H9 (cell line): ENCODE measurements around the gene PRKCG. TPM values are rescaled to one million over a fixed set of nuclear protein-coding genes. Genes with fewer than 3 reads are reported as not detected.

Experiments used
- DNase-seq: peaks from one replicate; pipeline ENCODE4 v3.0.0-alpha.2; 2017
- H2AFZ ChIP-seq: one replicate; pipeline ENCODE4 v1.6.1; 2013; ENCODE audit warnings: mild to moderate bottlenecking, low read length, control low read depth, moderate library complexity
- H2AK5ac ChIP-seq: 2 replicates; pipeline ENCODE4 v1.6.1; 2013; ENCODE audit warnings: low read length, control low read depth, mixed read lengths; ENCODE audit not compliant: insufficient read length
- H2BK120ac ChIP-seq: one replicate; pipeline ENCODE4 v1.6.1; 2013; ENCODE audit warnings: low read depth, mild to moderate bottlenecking, low read length, control low read depth, inconsistent platforms; ENCODE audit not compliant: poor library complexity, severe bottlenecking
- H2BK12ac ChIP-seq: 2 replicates; pipeline ENCODE4 v1.6.1; 2013; ENCODE audit warnings: low read length, control low read depth, mixed read lengths, low read depth; ENCODE audit not compliant: insufficient read length
- H2BK15ac ChIP-seq: 2 replicates; pipeline ENCODE4 v1.6.1; 2013; ENCODE audit warnings: low read depth, low read length, control low read depth
- H2BK20ac ChIP-seq: one replicate; pipeline ENCODE4 v1.6.1; 2013; ENCODE audit warnings: low read depth, mild to moderate bottlenecking, low read length, control low read depth, inconsistent platforms; ENCODE audit not compliant: poor library complexity, severe bottlenecking
- H2BK5ac ChIP-seq: 2 replicates; pipeline ENCODE4 v1.6.1; 2013; ENCODE audit warnings: low read length, control low read depth, mixed read lengths; ENCODE audit not compliant: insufficient read length
- H3K14ac ChIP-seq: 2 replicates; pipeline ENCODE4 v1.6.1; 2013; ENCODE audit warnings: low read length, control low read depth; ENCODE audit not compliant: insufficient read depth
- H3K18ac ChIP-seq: 2 replicates; pipeline ENCODE4 v1.6.1; 2013; ENCODE audit warnings: low read depth, mild to moderate bottlenecking, mixed read lengths, low read length, control low read depth; ENCODE audit not compliant: insufficient read length
- H3K23ac ChIP-seq: 2 replicates; pipeline ENCODE4 v1.6.1; 2013; ENCODE audit warnings: low read length, control low read depth, mixed read lengths, low read depth; ENCODE audit not compliant: insufficient read length
- H3K23me2 ChIP-seq: 2 replicates; pipeline ENCODE4 v1.6.1; 2013; ENCODE audit warnings: low read depth, mild to moderate bottlenecking, mixed read lengths, low read length, control low read depth; ENCODE audit not compliant: insufficient read length, poor library complexity, severe bottlenecking
- H3K27ac ChIP-seq: 2 replicates; pipeline ENCODE4 v1.5.1; 2013; ENCODE audit warnings: low read length, control low read depth, mixed read lengths, low read depth; ENCODE audit not compliant: insufficient read length
- H3K27me3 ChIP-seq: 2 replicates; pipeline ENCODE4 v1.6.1; 2013; ENCODE audit warnings: low read length, control low read depth, inconsistent platforms; ENCODE audit not compliant: insufficient read depth
- H3K4ac ChIP-seq: 2 replicates; pipeline ENCODE4 v1.6.1; 2013; ENCODE audit warnings: low read depth, mild to moderate bottlenecking, control low read depth, inconsistent platforms, low read length, moderate library complexity
- H3K4me1 ChIP-seq: 2 replicates; pipeline ENCODE4 v1.6.1; 2013; ENCODE audit warnings: low read length, control low read depth, inconsistent platforms; ENCODE audit not compliant: insufficient read depth
- H3K4me2 ChIP-seq: 2 replicates; pipeline ENCODE4 v1.6.1; 2013; ENCODE audit warnings: low read length, control low read depth, mixed read lengths; ENCODE audit not compliant: insufficient read length, insufficient read depth
- H3K56ac ChIP-seq: 2 replicates; pipeline ENCODE4 v1.6.1; 2013; ENCODE audit warnings: low read depth, mild to moderate bottlenecking, mixed read lengths, low read length, control low read depth; ENCODE audit not compliant: insufficient read length
- H3K79me1 ChIP-seq: 2 replicates; pipeline ENCODE4 v1.6.1; 2013; ENCODE audit warnings: low read depth, mild to moderate bottlenecking, moderate library complexity, low read length, control low read depth, inconsistent platforms; ENCODE audit not compliant: insufficient read depth, poor library complexity, severe bottlenecking
- H3K79me2 ChIP-seq: 2 replicates; pipeline ENCODE4 v1.6.1; 2013; ENCODE audit warnings: low read length, control low read depth, inconsistent platforms; ENCODE audit not compliant: insufficient read depth
- H3K9ac ChIP-seq: 2 replicates; pipeline ENCODE4 v1.6.1; 2013; ENCODE audit warnings: low read length, control low read depth, mixed read lengths; ENCODE audit not compliant: insufficient read length; ENCODE audit errors: extremely low read depth
- H3K9me3 ChIP-seq: one replicate; pipeline ENCODE4 v1.6.1; 2013; ENCODE audit warnings: low read depth, low read length, inconsistent platforms; ENCODE audit not compliant: control insufficient read depth
- H3T11ph ChIP-seq: one replicate; pipeline ENCODE4 v1.6.1; 2013; ENCODE audit warnings: mild to moderate bottlenecking, low read length, control low read depth, inconsistent platforms
- H4K20me1 ChIP-seq: one replicate; pipeline ENCODE4 v1.6.1; 2013; ENCODE audit not compliant: control insufficient read depth, insufficient read length, insufficient read depth
- H4K5ac ChIP-seq: 2 replicates; pipeline ENCODE4 v1.6.1; 2013; ENCODE audit warnings: low read depth, mild to moderate bottlenecking, mixed read lengths, low read length, control low read depth; ENCODE audit not compliant: insufficient read length
- H4K8ac ChIP-seq: replicated peaks from 2 replicates; pipeline ENCODE4 v1.6.1; 2013; ENCODE audit warnings: low read length, control low read depth, mixed read lengths, low read depth; ENCODE audit not compliant: insufficient read length
- H4K91ac ChIP-seq: 2 replicates; pipeline ENCODE4 v1.6.1; 2013; ENCODE audit warnings: low read depth, mild to moderate bottlenecking, moderate library complexity, mixed read lengths, low read length, control low read depth; ENCODE audit not compliant: insufficient read length
- H3K27ac Mint-ChIP-seq, 3 experiments: 2 replicates in 2 of 3; 3 replicates in 1 of 3; pipeline ENCODE4 v1.8.0; 2020 to 2021; ENCODE audit warnings: mixed read lengths in 3 of 3, mild to moderate bottlenecking in 1 of 3, moderate library complexity in 1 of 3
- H3K27me3 Mint-ChIP-seq: 2 replicates; pipeline ENCODE4 v1.8.0; 2021; ENCODE audit warnings: low read depth, mild to moderate bottlenecking, moderate library complexity, mixed read lengths
- H3K36me3 Mint-ChIP-seq, 3 experiments: 2 replicates in 2 of 3; 3 replicates in 1 of 3; pipeline ENCODE4 v1.8.0; 2020 to 2021; ENCODE audit warnings: low read depth in 3 of 3, mixed read lengths in 3 of 3; ENCODE audit not compliant: insufficient read depth in 1 of 3
- H3K4me1 Mint-ChIP-seq, 2 experiments: 2 replicates each; pipeline ENCODE4 v1.8.0; 2020; ENCODE audit warnings: mixed read lengths in 2 of 2
- H3K4me3 Mint-ChIP-seq, 2 experiments: 2 replicates in 1 of 2; 3 replicates in 1 of 2; pipeline ENCODE4 v1.8.0; 2020 to 2021; ENCODE audit warnings: mild to moderate bottlenecking in 2 of 2, mixed read lengths in 2 of 2, moderate library complexity in 1 of 2
- H3K9me3 Mint-ChIP-seq, 2 experiments: 2 replicates in 1 of 2; 3 replicates in 1 of 2; pipeline ENCODE4 v1.8.0; 2020; ENCODE audit warnings: mild to moderate bottlenecking in 2 of 2, mixed read lengths in 2 of 2, moderate library complexity in 1 of 2
- WGBS: extraction: QIAGEN DNeasy Blood & Tissue Kit; methylation state at CpG from one replicate; pipeline ENCODE4 v1.1.7; 2013; ENCODE audit warnings: missing lambda C conversion rate, low lambda C conversion rate, mixed read lengths; ENCODE audit not compliant: insufficient read length; ENCODE audit errors: extremely low coverage; 5-methylcytosine and 5-hydroxymethylcytosine counted together
- total RNA-seq: library from RNA; stranded (reverse); gene quantifications from 2 replicates; pipeline ENCODE4 v1.2.1, GENCODE V29; 2021
- TF ChIP-seq, protein P1 (sequence below): fragments of 200-600 bp; sonication (generic); conservative IDR thresholded peaks from 3 replicates; pipeline ENCODE4 v1.8.0; 2021; ENCODE audit warnings: antibody characterized with exemption, mild to moderate bottlenecking

PRKCG gene
- total RNA-seq, 1 experiment from 2014 or later = 8.8 TPM

DNA sequence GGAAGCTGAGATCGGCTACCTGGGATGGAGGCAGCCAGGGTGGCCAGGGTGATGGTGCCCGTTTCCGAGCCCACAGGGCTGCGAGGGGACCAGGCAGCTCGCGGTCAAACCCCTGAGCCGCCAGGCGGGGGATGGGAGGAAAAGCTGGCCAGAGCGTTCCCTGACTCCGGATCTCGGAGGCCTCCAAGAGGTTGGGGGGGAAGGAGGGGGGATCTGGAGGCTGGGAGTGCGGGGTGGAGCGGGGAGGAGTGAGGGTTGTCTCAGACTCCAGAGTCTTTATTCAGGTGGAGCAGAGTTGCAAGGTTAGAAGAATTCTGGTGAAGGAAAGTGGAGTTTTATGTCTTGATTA, 28.1 kb downstream of the PRKCG start:
- Histone ChIP-seq H4K91ac (no peak overlapping the region), H3K79me2 (no peaks in the 10 kb centered on the region), H4K8ac (no peak overlapping the region), H3K23ac (no peak overlapping the region), H2AFZ (no peak overlapping the region), H3K18ac (no peak overlapping the region), H4K20me1 (no peaks in the 10 kb centered on the region), H3K4me1 (peaks cover 3% of the 10 kb centered on the region; the same call in 1 of the 2 replicates), H3K27me3 (peaks cover 3% of the 10 kb centered on the region; the same call in 1 of the 2 replicates), H3T11ph (no peak overlapping the region), H2BK12ac (no peak overlapping the region), H3K4ac (no peak overlapping the region), H2AK5ac (no peak overlapping the region), H2BK15ac (no peak overlapping the region), H3K4me2 (peak overlapping the region; percentile 82), H3K14ac (no peak overlapping the region), H3K9ac (peak overlapping the region; percentile 56), H2BK120ac (no peak overlapping the region), H3K79me1 (no peaks in the 10 kb centered on the region), H3K9me3 (no peaks in the 10 kb centered on the region), H3K56ac (no peak overlapping the region), H2BK5ac (no peak overlapping the region), H3K23me2 (peaks cover 28% of the 10 kb centered on the region), H4K5ac (no peak overlapping the region), H3K27ac (no peak overlapping the region), H2BK20ac (no peak overlapping the region)
- Mint-ChIP-seq H3K27me3 (peaks cover 70% of the 10 kb centered on the region), H3K27ac (peak overlapping the region in 2 of 3 experiments; percentile 29 to 32; a peak in 2 of 7 replicates), H3K4me3 (peak overlapping the region; percentile 65 to 91), H3K4me1 (peaks cover 32 to 47% of the 10 kb centered on the region in 2 experiments), H3K36me3 (peaks cover 4 to 16% (median 13%) of the 10 kb centered on the region in 3 experiments), H3K9me3 (no peaks in the 10 kb centered on the region)
- TF ChIP-seq, protein P1, sequence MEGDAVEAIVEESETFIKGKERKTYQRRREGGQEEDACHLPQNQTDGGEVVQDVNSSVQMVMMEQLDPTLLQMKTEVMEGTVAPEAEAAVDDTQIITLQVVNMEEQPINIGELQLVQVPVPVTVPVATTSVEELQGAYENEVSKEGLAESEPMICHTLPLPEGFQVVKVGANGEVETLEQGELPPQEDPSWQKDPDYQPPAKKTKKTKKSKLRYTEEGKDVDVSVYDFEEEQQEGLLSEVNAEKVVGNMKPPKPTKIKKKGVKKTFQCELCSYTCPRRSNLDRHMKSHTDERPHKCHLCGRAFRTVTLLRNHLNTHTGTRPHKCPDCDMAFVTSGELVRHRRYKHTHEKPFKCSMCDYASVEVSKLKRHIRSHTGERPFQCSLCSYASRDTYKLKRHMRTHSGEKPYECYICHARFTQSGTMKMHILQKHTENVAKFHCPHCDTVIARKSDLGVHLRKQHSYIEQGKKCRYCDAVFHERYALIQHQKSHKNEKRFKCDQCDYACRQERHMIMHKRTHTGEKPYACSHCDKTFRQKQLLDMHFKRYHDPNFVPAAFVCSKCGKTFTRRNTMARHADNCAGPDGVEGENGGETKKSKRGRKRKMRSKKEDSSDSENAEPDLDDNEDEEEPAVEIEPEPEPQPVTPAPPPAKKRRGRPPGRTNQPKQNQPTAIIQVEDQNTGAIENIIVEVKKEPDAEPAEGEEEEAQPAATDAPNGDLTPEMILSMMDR = no peak
- WGBS = no CpG with 5 or more reads among the region's 13 CpGs
- DNase-seq = peak; percentile 71
